HG02798 (cell line): ENCODE results near the gene TRIM66.

Source experiments
- ATAC-seq: cut with Tn5 transposase; IDR thresholded peaks from one replicate; pipeline ENCODE4 v1.9.1; 2021; ENCODE audit warnings: mild to moderate bottlenecking; ENCODE audit not compliant: unreplicated experiment, poor library complexity

The TRIM66 gene, protein sequence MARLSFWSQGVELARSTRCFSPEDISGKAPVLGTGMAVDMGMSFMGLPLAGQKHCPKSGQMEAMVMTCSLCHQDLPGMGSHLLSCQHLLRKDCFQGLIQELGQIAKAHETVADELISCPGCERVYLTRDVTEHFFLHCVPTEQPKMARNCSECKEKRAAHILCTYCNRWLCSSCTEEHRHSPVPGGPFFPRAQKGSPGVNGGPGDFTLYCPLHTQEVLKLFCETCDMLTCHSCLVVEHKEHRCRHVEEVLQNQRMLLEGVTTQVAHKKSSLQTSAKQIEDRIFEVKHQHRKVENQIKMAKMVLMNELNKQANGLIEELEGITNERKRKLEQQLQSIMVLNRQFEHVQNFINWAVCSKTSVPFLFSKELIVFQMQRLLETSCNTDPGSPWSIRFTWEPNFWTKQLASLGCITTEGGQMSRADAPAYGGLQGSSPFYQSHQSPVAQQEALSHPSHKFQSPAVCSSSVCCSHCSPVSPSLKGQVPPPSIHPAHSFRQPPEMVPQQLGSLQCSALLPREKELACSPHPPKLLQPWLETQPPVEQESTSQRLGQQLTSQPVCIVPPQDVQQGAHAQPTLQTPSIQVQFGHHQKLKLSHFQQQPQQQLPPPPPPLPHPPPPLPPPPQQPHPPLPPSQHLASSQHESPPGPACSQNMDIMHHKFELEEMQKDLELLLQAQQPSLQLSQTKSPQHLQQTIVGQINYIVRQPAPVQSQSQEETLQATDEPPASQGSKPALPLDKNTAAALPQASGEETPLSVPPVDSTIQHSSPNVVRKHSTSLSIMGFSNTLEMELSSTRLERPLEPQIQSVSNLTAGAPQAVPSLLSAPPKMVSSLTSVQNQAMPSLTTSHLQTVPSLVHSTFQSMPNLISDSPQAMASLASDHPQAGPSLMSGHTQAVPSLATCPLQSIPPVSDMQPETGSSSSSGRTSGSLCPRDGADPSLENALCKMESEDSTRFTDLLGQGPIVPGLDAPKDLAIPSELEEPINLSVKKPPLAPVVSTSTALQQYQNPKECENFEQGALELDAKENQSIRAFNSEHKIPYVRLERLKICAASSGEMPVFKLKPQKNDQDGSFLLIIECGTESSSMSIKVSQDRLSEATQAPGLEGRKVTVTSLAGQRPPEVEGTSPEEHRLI (N-terminal part only)

DNA sequence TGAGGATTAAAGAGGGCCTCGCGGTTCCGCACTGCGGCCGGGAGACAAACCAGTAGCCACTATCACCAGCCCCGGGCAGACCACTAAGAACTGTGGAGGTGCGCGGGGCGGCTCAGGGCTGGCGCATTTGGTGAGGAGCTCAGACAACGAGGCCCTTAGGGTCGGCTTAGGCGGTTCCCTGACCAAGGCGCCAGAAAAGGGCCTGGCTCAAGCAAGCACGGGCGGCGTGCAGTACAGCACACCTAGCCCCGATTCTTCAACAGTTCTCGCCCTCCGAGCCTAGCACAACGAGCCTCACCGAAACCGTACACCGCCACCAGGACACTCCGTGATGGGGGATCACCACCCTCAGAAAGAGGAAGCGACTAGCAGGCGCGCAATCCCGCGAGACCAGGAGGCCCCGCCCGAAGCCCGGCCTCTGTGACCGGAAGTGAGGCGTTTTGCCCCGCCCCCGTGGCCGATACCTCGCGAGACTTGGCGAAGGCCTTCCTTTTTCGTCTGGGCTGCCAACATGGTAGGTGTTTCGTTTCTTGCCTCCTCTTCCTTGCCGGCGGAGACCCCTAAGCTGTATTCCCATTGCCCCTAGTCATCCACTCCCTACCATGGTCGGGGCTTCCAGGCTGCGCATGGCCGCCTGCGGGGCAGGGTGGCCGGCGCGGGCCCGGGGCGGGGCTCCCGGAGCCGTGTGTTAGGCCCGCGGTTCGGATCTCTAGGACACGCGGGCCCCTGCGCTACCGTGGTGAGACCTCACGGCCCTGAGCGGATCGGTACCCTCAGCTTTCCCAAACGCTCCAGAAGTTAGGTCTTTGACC lies at the start of gene TRIM66, which contains the start of gene RPL27A:
Gene TRIM66 (minus strand): TSS at position 363 of the 812 bp plus-strand sequence. CDS start 10,391 bp downstream, outside the sequence.
Gene RPL27A (plus strand): TSS at position 490 of the 812 bp plus-strand sequence. CDS start 22 bp downstream, at position 512.
- peak; percentile 96 for ATAC-seq

DNA sequence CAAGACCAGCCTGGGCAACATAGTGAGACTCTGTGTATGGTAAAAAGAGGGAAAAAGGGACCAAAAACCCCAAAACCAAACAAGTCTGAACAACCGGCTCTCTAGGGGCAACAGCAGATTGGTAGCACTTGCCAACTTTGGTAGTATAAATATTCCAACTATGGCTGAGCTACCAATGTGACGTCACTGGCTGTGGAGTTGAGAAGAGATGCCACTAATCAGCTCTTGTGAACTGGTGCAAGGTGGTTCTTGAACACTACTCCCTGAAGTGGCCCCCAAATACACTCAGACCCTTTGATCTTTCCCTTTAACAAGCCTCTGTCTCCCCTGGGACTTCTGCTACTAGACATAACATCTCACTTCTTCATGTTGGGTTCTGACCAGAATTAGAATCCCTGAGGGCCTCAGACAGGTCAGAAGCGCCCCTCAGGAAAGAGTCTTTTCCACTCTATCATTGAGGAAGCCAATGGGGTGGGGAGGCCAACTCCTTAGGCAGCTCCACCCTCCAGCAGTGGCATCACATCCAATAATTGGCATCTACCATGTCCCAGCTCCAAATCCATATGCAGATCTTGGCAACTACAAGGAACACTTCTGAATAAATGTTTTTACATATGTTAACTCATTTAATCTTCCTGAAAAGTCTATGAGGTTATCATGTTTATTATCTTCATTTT lies 49.3 kb upstream of the TRIM66 start:
- no peak for ATAC-seq

DNA sequence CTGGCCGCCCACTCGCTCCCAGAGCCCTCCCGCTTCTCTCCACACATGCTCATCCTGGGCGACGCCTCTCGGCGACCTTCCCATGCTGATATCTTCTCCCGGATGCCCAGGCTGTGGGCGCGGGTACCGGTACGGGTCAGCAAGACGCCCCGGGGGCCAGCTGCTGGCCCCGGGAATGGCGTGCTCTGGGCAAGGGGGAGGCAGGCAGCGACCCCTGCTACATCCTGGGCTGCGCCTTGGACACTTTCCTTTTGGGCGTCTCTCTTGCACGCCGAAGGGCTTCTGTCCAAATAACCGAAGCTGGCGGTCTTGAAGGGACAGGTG lies 48.2 kb upstream of the TRIM66 start:
- ATAC-seq = no peak

DNA sequence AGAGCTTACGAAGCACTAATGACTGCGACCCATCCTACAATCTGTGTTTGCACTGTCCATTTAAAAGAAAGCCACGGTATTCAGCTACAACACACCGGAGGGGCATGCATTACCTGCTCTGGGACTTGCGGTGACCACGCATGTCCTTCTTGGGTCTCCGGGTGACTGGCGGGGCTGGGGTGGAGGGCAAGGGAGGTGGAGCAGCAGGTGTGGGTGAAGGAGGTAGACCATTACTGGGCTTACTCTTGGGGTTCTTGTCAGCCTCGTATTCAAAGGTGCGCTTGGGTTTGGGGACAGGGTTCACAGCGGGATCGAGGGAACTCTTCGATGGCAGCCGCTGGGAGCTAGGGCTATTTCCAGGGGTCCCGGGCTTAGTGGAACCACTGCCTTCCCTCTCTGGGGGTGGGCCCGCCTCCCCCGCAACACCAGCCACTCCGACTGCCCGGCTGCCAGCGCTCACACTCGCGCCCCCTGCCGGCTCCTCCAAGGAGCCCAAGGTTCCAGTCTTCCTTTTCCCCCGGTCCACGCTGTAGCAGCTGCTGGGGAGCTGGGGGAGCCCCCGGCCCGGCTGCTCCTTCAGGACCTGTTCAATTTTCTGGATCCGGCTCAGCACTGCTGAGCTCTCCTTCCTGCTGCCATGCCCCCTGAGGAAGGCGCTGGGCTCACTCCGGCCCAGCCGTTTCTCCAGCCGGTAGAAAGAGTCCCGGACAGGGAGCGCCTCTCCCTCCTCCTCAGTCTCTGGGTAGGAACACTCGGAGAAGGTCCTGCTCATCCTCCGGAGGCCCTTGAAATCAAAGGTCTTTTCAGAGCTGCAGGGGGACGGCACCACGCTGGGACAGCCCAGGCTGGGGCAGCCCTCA lies 47.6 kb upstream of the TRIM66 start:
- no peak for ATAC-seq

DNA sequence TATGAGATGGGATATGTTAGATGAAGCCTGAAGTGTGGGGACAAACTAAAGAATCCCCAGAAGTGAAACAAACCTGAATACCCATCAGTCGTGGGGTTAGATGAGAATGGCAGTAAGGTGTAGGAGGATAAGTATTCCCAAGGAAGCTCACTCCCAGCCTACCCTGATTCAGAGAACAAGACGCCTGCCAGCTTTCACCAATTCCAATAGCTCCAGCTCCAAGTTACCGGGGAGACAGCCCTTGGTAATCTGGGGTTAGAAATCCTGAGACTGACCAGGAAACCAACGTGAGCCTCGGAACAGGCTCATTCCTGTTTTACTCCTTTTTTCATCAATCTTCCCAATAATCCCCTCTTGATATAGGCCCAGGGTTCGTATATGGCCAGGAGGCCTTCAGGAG lies 46.6 kb upstream of the TRIM66 start:
- no peak for ATAC-seq

DNA sequence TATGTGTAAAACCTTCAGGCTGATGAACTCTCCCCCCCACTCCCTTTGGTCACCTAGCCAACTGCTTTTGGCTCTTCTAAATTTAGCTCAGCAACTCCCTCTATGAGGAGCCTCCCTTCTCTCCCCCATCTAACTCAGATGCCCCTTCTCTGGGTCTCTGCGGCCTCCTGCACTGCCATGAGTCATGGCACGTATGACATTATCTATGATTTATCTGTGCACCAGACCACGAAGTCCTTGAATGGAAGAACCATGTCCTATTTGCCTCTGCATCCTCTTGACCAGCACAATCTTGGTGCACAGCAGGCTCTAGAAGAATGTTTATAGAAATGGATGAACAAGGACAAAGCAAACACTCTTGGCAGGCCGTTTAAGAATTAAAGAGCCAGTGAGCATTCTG lies 46.1 kb upstream of the TRIM66 start:
- ATAC-seq = no peak

DNA sequence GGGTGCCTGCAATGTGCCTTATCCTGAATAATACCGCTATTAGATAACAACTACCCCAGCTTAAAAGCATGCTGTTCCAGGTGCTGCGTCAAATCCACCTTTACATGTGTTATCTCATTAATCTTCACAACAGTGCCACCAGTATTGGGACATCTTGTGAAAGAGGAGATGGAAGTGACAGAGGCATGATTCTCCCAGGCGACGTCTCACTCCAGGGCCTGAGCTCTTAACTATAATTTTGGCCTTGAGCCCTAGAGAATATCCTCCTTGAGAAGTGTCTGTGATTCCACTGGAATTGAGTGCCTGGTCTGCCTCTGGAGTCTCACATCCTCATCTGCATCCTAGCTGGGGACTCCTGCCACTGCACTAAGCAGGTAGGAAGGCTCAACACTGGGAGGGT lies 43.9 kb upstream of the TRIM66 start:
- ATAC-seq = no peak

DNA sequence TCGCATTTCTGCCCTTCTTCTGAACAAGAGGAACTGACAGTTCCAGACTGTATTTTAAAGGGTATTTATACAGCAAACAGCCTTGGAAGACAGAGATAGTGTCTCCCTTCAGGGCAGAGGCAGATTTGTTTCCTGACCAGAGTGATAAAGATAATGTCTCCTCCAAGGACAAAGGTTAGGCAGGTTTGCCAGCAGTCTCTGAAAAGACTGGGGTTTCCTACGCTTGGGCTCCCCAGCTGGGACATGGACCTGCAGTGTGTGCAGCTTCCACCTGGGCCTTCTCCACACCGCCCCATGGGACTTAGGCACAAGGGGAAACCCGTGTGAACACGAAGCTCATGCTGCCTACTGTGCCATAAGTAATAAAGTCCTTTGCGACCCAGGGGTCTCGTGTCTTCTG lies 42.2 kb upstream of the TRIM66 start:
- ATAC-seq = no peak

DNA sequence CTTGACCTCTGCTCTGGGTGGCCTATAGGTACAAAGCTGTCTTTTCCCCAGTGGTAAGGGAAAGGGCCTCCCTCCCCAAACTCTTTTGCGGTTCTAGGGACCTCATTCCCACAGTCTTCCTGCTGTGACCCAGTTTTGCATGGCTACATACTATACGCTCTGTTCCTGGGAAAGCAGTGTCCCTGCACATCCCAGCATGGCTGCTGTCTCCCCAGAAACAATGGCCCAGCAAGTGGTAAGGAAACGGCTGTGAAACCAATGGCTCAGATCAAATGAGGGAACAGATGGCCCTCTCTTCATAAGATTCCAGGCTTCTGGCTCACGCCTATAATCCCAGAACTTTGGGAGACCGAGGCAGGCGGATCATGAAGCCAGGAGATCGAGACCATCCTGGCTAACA lies 41.2 kb upstream of the TRIM66 start:
- ATAC-seq = no peak

DNA sequence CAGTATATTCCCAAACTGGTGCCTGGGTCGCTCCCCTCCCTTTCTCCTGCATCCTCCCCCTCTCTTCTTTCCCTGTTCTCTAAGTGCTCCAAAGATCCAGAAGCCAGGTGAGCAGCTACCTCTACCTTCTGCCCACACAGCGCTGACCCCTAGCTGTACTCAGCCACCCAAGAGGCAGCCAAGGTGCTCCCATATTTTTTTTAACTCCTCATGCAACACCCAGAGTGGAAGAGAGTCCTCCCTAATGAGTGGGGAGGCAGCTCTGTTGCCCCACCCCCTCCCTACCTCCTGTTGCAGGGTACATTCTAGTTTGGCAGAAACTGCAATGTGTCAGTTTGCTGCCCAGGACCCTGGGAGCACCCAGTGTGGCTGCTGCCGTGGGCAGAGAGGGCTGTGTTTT lies 40.3 kb upstream of the TRIM66 start:
- ATAC-seq = no peak

DNA sequence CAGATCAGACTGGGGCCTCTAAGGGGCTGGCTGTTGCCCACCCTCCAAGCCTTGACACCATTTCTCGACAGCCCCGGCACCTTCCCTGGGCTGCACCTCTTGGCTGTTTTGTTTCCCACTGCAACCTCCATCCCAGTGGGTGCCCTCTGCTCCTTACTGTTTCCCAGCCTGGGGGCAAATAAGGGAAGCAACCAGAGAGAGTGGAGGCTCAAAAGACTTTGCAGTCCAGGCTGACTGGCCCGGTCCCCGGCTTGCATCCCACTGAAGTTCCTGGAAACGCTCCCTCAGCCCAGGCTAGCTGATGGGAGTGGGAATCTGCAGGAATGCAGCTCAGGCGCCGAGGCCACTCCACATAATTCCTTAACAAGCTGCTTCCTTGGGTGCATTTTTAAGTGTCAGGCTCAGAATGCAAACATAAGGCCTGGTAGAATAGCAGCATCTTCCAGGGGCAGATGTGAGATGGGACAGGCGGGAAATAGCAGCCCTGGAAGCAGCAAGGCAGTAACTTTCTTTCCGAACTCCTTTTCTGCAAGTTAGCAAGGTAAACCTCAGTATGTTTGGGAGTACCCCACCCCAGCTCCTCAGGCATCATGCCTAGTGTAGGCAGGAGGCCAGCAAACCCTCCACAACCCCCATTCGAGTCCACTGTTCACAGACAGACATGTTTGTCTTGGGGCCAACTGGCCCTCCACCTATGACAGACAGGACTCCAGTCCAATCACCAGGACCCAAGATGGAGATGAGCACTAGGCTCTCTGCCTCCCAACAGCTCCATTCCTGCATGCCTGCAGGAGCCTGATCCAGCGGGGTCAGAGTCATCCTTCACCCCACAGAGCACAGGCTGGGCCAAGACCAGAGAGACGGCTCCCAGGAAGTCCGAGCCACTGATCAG lies 39.4 kb upstream of the TRIM66 start:
- no peak for ATAC-seq

DNA sequence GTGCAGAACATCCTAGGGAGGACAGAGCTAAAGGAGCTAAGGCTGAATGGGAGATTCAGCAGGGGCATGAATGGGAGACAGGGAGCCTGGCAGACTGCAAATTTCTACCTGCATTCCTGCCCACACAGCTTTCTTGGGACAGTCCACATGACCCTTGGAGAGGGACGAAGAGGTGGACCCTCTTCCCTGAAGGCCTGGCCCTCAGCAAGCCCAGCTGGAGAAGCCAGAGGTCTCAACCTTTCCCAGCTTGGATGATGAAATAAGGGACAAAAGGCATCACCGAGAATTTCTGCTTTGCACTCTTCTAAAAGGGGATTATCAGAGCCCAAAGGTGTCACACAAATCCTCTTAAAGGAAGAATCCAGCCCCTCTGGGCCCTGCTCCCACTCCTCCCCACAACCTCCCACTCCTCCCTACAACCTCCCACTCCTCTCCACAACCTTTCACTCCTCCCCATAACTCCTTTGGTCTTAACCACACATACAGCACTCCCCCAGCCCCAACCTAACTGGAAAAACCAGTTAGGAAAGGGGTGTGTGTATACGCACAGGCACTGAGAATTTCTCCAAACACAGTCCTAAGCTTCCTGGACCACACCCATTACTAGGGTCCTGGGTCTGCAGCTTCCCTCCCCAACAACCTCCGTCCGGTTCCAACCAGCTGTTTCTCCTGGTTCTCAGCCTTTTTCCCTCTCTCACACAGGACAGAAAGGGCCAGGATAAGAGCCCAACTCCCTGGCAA lies 38.6 kb upstream of the TRIM66 start:
- no peak for ATAC-seq

DNA sequence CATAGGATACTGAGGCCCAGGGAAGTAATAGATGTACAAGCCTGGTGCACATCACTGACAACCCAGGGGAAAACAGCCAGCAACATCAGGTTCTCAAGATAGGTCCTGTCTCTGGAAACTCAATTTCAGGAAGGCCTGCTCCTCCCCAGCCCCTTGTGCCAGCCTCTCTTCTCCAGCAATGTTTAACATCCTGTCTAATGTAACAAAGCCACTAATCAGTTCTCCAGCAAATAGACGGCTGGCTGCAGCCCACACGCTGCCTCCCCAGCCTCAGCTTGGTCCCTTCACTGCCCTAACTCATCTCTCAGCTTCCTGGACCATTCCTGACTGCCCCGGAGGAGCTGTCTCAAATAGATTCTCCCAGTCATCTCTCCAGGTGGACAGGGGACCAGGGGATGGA lies 37.9 kb upstream of the TRIM66 start:
- ATAC-seq = no peak

DNA sequence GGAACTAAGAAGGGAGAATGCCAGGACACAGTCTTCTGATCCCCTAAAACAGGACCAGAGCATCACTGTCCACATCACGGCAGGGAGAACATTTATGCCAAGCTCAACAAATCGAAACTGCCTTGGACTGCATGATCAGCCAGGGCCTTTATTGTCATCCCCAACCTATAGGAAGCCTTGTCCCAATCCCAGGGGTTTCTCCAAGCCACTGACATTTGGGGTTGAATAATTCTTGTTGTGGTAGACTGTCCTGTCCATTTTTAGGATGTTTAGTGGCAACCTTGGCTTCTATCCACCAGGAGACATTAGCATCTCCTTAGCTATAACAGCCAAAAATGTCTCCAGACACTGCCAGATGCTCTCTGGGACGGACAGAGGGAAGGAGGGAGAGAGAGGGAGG lies 37.3 kb upstream of the TRIM66 start:
- no peak for ATAC-seq

DNA sequence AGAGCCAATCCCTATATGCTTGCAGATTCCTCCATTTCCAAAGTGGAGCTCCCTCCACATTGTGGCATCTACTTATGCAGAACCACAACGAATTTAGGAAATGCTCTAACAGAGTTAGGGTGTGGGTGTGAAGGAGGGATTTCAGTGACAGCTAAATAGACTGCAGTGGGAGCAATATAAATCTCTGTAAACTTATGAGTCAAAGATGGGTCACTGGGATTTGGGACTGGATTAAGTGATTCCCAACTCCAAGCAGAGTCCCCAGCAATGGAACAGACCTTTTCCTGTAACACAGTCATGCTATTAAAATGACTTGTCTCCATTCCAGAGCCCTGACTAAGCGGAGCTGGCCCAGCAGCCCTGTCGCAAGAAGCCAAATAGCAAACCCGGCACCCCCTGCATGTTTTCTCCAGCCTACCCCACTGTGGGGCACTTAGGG lies 36.8 kb upstream of the TRIM66 start:
- no peak for ATAC-seq

DNA sequence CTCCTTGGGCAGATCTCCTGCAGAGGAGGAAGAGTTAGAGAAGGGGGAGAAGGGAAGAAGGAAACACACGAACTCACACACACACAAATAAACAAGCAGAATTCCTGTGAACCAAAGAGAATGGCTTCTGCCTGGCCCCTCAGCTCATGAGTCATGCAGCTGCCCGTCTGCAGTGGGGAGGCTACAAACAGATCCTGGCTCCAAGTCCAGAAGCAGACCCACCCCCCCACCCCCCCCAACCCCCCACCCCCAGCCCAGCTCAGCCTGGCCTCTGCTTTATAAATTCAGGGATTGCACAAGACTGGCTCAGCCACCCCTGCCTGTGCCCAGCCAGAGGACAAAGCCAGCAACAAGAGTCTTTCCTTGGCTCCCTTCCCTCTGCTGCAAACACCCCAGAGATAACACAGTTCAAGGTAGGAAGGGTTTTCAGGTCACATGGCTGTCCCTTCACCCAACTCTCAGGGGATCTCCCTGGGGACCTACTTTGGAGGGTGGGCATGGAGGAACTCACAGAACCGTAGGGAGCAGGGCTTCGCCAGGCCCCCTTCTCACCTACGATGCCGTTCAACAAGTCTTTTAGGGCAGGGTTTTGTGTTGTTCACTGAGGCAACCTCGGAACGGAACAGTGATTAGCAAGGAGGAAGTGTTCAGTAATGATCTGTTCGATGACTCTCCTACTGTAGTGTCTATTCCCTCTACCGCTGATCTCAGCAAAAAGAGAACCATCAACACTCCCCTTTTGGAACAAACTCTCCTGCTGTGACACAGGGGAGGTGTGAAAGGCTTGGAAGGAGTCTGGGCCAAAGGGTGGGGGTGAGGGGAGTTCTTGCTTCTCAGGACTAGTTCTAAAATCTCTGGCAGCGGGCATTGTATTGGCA lies 35.6 kb upstream of the TRIM66 start:
- no peak for ATAC-seq
